Activated naive CD4-positive, alpha-beta T cell treated with anti-CD3 and anti-CD28 coated beads, Interleukin-2, amount 50 U/mL, for 72 hours (primary cell): ENCODE data around the gene DNASE2B. TPM values are rescaled to one million over a fixed set of nuclear protein-coding genes. Genes with fewer than 3 reads are reported as not detected.

ENCODE experiments used
- ATAC-seq, 2 donors: fragments of 150-1000 bp; cut with Tn5 transposase; 2 replicates each; pipeline ENCODE4 v1.10.0; 2021; ENCODE audit warnings: mild to moderate bottlenecking in 2 of 2, moderate library complexity in 2 of 2
- DNase-seq, 2 donors: peaks; one replicate each; pipeline ENCODE4 v3.0.0; 2021 to 2022; ENCODE audit warnings: low spot score in 2 of 2
- H3K27ac Mint-ChIP-seq, 2 donors: one replicate each; pipeline ENCODE4 v1.8.0; 2022; ENCODE audit warnings: mild to moderate bottlenecking in 2 of 2, mixed read lengths in 2 of 2
- H3K36me3 Mint-ChIP-seq, 2 donors: one replicate each; pipeline ENCODE4 v1.8.0; 2022; ENCODE audit warnings: mixed read lengths in 2 of 2
- H3K9me3 Mint-ChIP-seq, 2 donors: one replicate each; pipeline ENCODE4 v1.8.0; 2022; ENCODE audit warnings: mixed read lengths in 2 of 2
- total RNA-seq, 2 donors: library from RNA; stranded (reverse); gene quantifications; one replicate each; pipeline ENCODE4 v1.2.3, GENCODE V29; 2022

Gene DNASE2B, protein sequence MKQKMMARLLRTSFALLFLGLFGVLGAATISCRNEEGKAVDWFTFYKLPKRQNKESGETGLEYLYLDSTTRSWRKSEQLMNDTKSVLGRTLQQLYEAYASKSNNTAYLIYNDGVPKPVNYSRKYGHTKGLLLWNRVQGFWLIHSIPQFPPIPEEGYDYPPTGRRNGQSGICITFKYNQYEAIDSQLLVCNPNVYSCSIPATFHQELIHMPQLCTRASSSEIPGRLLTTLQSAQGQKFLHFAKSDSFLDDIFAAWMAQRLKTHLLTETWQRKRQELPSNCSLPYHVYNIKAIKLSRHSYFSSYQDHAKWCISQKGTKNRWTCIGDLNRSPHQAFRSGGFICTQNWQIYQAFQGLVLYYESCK
- total RNA-seq, result not detected

DNA sequence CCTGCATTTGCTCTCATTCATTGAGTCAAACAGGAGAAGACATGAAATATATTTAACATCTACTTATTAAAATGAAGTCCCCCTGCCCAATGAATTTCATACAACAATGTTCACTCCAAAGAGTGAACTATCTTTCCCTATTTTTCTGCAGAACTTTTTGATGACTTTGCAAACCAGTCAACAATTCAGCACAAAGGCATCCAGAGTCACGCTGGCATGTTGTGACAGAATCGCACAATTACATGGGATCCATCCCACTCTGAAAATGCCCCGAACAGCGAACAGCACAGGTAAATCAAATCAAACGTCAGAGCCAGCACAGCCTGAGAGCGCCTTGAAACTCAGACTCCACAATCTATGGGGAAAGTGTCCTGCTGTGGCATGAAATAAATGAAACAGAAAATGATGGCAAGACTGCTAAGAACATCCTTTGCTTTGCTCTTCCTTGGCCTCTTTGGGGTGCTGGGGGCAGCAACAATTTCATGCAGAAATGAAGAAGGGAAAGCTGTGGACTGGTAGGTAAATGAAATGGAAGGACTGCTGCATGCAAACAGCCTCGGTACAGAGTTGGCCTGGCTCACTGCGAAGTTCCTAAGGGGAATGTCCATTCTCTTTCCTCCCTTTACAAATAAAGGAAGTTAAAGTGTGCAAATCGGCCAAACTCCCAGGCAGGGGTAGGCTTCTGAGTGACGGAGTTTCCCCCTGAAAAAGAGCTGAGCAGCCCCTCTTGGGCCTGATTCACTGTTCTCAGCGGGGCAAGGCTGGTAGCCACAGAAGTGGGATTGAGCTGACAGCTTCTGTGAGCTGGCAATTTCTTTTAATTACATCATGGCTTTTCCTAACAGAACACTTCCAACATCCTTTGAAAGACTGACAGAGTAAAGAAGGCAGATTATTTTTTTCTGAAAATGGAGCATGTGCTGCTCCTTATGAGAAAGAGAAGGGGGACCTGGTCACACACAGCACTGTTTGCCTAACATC lies at the start of gene DNASE2B:
DNASE2B (plus strand) TSS at position 310 of the 981 bp plus-strand sequence; CDS start at position 391, 81 bp downstream.
- Mint-ChIP-seq H3K9me3 (no peaks in the 10 kb centered on the region), H3K27ac (no peak within 1 kb of the TSS), H3K36me3 (no peaks in the 10 kb centered on the region)
- DNase-seq, result no peak
- ATAC-seq, result no peak

- Mint-ChIP-seq H3K36me3 (no peaks in the 10 kb centered on the region), H3K9me3 (no peaks in the 10 kb centered on the region)
Measured at GRCh38 chr1:84348759-84349158, 49.5 kb upstream of the DNASE2B start.

DNA sequence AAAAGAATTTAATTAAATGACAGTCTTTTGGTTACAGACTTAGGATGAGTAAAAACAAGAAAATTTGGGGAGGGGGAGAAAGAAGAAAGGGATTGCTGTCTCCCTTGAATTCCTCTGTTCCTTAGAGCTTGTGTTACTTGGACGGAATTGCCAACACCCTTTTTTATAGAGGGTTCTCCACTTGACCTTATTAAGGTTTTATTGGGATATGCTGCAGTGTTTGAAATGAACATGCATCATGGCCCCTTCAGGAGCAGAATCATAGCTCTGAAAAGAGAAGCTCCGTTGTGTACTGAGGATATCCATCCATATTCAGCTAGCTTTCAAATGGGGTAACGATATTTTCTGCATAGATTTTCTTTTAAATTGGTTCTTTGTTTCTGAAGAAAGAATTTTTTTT lies 48.2 kb upstream of the DNASE2B start:
- no peak for ATAC-seq
- DNase-seq, result no peak

More at GRCh38 chr1:84348759-84349158, 49.5 kb upstream of the DNASE2B start:
- DNase-seq (no peak), ATAC-seq (no peak)
- no peak overlapping the region for H3K27ac Mint-ChIP-seq

DNA sequence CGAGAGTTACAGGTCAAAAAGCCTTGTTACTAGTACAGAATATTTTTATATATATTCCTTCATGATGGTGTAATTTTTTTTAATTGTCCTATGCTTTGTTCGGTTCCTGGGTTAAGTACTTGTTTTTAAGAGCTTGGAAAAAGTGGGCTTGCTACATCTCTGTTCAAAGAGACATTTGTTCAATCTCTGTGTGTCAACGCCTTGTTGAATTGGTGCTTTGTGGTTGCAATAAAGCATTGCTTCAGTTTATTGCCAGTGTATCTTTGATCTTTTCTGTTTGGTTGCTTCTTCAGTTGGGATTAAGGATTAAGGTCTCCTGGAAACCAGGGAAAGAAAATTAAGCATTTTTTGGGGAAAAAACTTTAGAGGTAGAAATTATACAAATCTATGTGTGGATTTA lies 47.7 kb upstream of the DNASE2B start:
- DNase-seq (no peak), ATAC-seq (no peak)
- Mint-ChIP-seq H3K27ac (no peak overlapping the region), H3K36me3 (no peaks in the 10 kb centered on the region), H3K9me3 (no peaks in the 10 kb centered on the region)

More for the DNA sequence above, 48.2 kb upstream of the DNASE2B start:
- no peaks in the 10 kb centered on the region for H3K36me3 Mint-ChIP-seq
- H3K9me3 Mint-ChIP-seq, result no peaks in the 10 kb centered on the region
- no peak overlapping the region for H3K27ac Mint-ChIP-seq

- DNase-seq (no peak), ATAC-seq (no peak)
- Mint-ChIP-seq H3K9me3 (no peaks in the 10 kb centered on the region), H3K36me3 (peaks cover 0 to 5% of the 10 kb centered on the region in 2 donors), H3K27ac (no peak overlapping the region)
Measured at GRCh38 chr1:84352298-84353106, 45.8 kb upstream of the DNASE2B start.

GRCh38 chr1:84353695-84354094 lies 44.6 kb upstream of the DNASE2B start:
- ATAC-seq, result no peak
- peaks cover 0 to 5% of the 10 kb centered on the region in 2 donors for H3K36me3 Mint-ChIP-seq
- no peak overlapping the region for H3K27ac Mint-ChIP-seq
- no peak for DNase-seq
- H3K9me3 Mint-ChIP-seq, result no peaks in the 10 kb centered on the region

DNA sequence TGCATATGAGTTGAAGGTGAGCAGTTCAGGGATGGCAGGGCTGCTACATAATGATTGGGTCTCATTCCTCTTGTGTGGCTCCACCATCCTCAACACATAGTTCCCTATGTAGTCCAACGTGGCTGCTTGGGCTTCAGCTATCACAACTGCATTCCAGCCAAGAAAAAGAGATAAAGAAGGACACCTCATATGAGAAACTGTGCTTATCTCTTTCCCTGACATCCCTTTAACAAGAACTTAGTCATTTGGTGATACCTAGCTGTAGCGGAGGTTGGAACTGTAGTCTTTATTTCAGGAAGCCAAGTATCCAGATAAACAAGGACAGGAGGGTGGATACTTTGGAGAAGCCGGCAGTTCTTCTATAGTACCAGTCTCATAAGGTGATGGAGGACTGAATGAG lies 42.7 kb upstream of the DNASE2B start:
- Mint-ChIP-seq H3K36me3 (peaks cover 0 to 5% of the 10 kb centered on the region in 2 donors), H3K27ac (no peak overlapping the region), H3K9me3 (no peaks in the 10 kb centered on the region)
- ATAC-seq (no peak), DNase-seq (no peak)

GRCh38 chr1:84356881-84357280 lies 41.4 kb upstream of the DNASE2B start:
- H3K36me3 Mint-ChIP-seq, result peaks cover 0 to 5% of the 10 kb centered on the region in 2 donors
- H3K27ac Mint-ChIP-seq, result no peak overlapping the region
- DNase-seq (no peak), ATAC-seq (no peak)
- no peaks in the 10 kb centered on the region for H3K9me3 Mint-ChIP-seq

DNA sequence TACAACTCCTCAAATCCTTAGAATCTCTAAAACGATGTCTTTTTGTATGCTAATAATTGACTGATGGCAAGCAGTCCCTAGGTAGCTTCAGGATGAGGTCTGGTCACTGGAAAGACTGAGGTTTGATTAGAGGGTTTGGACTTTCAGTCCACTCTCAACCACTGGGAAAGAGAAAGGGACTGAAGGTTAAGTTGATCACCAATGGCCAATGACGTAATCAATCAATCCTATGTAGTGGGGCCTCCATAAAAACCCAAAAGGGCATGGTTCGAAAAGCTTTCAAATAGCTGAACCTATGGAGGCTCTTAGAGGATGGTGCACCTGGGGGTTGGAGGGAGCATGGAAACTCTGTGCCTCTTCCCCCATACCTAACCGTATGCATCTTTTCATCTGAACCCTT lies 39.6 kb upstream of the DNASE2B start:
- DNase-seq, result no peak
- H3K27ac Mint-ChIP-seq, result no peak overlapping the region
- ATAC-seq, result no peak
- H3K36me3 Mint-ChIP-seq, result peaks cover 0 to 5% of the 10 kb centered on the region in 2 donors
- no peaks in the 10 kb centered on the region for H3K9me3 Mint-ChIP-seq

DNA sequence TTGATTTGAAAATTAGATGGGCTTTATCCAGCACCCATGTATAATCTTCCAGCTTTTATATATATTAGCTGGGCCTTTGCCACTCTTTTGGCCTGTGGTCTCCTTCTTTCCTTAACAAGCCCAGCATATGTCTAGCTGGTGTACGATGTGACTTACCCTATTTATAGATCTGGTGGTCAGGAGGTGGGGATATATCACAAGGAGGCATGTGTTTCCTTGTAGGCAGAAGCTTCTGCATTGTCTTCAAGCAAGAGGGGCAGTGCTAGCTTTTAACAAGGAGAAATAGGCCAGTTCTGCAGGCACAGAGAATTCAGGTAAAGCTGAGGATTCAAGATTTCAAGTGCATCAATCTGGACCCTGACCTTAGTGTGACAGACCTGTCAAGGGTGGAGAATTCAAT lies 38.0 kb upstream of the DNASE2B start:
- H3K9me3 Mint-ChIP-seq, result no peaks in the 10 kb centered on the region

GRCh38 chr1:84361796-84362195 lies 36.5 kb upstream of the DNASE2B start:
- no peak for ATAC-seq
- Mint-ChIP-seq H3K36me3 (peaks cover 0 to 3% of the 10 kb centered on the region in 2 donors), H3K9me3 (no peaks in the 10 kb centered on the region), H3K27ac (no peak overlapping the region)
- no peak for DNase-seq

More for the DNA sequence above, 38.0 kb upstream of the DNASE2B start:
- ATAC-seq, result no peak
- Mint-ChIP-seq H3K27ac (no peak overlapping the region), H3K36me3 (peaks cover 0 to 5% of the 10 kb centered on the region in 2 donors)
- no peak for DNase-seq

DNA sequence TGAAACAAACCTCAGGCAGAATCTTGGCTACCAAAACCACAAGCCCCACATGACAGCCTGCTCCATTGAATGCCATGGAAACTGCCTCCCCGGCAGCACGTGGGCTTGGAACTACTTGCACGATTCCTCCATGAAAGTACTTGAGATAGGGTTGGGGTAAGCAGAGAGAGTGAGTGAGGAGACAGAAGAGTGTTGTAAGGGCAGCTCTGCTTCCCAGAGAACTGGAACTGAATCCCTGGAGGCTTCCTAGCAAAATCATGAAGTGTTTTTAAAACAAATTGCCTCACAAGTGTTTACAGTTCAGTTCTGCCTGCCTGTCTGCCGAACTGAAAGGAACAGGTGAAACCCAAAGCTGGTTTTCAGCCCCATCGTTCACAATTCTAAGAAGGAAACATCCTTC lies 35.3 kb upstream of the DNASE2B start:
- Mint-ChIP-seq H3K27ac (no peak overlapping the region), H3K36me3 (no peaks in the 10 kb centered on the region), H3K9me3 (no peaks in the 10 kb centered on the region)
- no peak for ATAC-seq
- DNase-seq, result no peak

DNA sequence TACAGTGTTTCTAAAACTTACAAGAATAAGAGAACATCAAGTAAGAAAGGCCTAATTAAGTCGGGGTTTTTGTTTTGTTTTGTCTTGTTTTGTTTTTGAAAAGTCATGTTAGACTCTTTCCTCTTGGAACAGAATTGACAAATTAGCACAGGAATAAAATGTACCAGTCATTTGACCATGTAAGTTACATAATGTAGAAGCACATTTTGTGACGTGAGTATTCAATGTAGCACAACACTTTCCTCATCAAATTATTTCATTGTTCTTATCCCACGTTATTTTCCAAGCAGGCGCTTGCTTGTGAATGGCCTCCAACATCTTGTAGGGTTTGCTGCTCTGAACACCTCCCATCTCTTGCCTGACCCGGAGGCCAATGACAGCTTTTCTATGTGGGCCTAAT lies 34.7 kb upstream of the DNASE2B start:
- H3K27ac Mint-ChIP-seq, result no peak overlapping the region
- no peaks in the 10 kb centered on the region for H3K9me3 Mint-ChIP-seq
- no peak for DNase-seq
- no peak for ATAC-seq
- no peaks in the 10 kb centered on the region for H3K36me3 Mint-ChIP-seq

GRCh38 chr1:84365225-84366221 lies 32.8 kb upstream of the DNASE2B start:
- peak; percentile 85 to 96 for ATAC-seq
- no peak for DNase-seq
- Mint-ChIP-seq H3K9me3 (no peaks in the 10 kb centered on the region), H3K36me3 (no peaks in the 10 kb centered on the region), H3K27ac (no peak overlapping the region)

- DNase-seq (no peak), ATAC-seq (no peak)
- H3K27ac Mint-ChIP-seq, result no peak overlapping the region
- no peaks in the 10 kb centered on the region for H3K9me3 Mint-ChIP-seq
- H3K36me3 Mint-ChIP-seq, result no peaks in the 10 kb centered on the region
Measured at GRCh38 chr1:84366786-84367185, 31.5 kb upstream of the DNASE2B start.
